HCT116 (cell line): ENCODE data around the gene FAM168A.

ENCODE experiments used
- CTCF ChIP-seq, 3 experiments: fragments of 200-600 bp in 1 of 3; sonication (generic) in 1 of 3; IDR thresholded peaks in 2 of 3; conservative IDR thresholded peaks in 1 of 3; 2 replicates each; pipeline ENCODE4 v1.5.1; 2012 to 2017; ENCODE audit warnings: low read depth in 2 of 3, low read length in 2 of 3, antibody characterized with exemption in 1 of 3, borderline replicate concordance in 1 of 3, control low read depth in 1 of 3, mild to moderate bottlenecking in 1 of 3, mixed read lengths in 1 of 3, mixed run types in 1 of 3, moderate library complexity in 1 of 3; ENCODE audit not compliant: insufficient read depth in 1 of 3
- EZH2 ChIP-seq: fragments of 200-600 bp; sonication (generic); IDR thresholded peaks from 2 replicates; pipeline ENCODE4 v1.6.1; 2017; ENCODE audit warnings: antibody characterized with exemption, mixed run types
- REST ChIP-seq: IDR thresholded peaks from 2 replicates; pipeline ENCODE4 v1.6.1; 2012; ENCODE audit warnings: low read depth

DNA sequence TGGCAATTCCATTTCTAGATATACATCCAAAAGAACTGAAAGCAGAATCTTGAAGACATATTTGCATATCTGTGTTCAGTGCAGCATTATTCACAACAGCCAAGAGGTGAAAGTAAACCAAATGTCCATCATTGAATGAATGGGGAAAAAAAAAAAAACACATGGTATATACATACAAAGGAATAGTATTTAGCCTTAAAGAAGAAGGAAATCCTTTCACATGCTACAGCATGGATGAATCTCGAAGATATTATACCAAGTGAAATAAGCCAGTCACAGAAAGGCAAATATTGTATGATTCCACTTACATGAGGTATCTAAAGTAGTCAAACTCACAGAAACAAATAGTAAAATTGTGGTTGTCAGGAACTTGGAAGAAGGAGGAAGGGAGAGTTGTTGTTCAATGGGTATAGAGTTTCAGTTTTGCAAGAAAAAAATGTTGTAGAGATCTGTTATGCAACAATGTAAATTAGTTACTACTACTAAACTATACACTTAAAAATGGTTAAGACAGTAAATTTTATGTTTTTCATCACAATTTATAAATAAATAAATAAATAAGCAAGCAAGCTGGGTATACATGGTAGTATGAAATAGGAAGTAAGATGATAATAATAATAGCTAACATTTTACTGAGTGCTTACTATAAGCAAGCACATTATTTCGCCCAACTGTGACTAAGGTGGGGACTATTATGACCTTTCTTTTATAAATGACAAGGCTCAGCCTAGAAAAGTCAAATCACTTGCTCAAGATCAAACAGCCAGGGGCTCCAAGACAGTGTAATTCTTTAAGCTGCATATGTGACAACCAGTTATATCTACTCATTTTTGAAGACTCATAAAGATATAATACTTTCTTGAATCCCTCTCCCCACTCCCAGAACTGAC, 50.0 kb downstream of the FAM168A start:
- TF ChIP-seq REST (no peak), CTCF (IDR thresholded peaks at IDR 0.05 in 2 of 3, conservative IDR thresholded peaks at IDR 0.05 in 1 of 3; ENCODE audit: borderline replicate concordance in 1 of 3, insufficient read depth in 1 of 3, low read depth in 2 of 3, low read length in 2 of 3) (no peak), EZH2 (no peak)
